ENCODE data around the gene HINT3.
A peak's percentile ranks its signal among the peaks of the same experiment; 100 is the strongest.
"Not testable (repeated sequence)": the region's sequence is repeated elsewhere in the genome, so short reads cannot be mapped to it uniquely, and the experiment has no call there.

HINT3 gene

DNA sequence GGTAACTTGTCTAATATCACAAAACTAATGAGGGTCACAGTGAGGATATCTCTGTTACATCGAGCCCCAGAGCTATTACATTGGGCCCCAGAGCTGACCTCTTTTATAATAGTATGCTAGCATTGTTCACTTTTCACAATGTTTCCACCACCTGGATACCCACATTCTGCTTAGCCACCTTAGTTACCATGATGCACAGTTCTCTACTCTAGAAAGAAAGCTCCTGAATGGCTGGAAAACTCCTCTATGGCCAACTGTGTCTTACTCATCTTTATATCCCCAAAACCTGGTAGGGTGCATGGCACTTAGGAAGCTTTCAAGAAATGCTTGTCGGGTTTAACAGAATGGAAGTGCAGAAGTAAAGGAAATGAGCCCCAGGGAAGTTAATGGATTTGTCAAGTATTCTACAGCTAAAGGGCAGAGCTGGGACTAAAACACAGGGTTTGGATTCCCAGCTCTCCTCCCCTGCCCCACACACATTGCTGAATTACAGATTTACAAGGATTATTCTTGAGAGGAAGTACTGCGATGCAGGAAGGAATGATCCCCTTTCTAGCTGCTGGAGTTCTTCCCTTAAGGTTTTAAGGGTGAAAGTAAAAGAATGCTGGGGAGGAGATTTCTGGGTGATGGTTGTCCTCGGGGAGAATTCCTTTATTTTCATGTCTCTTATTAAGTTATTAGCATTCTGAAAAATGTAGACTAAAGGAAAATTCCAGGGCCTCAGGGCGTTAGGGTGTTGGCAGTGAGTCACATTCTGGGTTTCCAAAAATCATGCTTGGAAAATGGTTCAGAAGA is 16.1 kb upstream of the HINT3 start:
- no peak for DNase-seq

GRCh38 chr6:125942672-125943527 is 13.7 kb upstream of the HINT3 start:
- DNase-seq, result no peak

DNA sequence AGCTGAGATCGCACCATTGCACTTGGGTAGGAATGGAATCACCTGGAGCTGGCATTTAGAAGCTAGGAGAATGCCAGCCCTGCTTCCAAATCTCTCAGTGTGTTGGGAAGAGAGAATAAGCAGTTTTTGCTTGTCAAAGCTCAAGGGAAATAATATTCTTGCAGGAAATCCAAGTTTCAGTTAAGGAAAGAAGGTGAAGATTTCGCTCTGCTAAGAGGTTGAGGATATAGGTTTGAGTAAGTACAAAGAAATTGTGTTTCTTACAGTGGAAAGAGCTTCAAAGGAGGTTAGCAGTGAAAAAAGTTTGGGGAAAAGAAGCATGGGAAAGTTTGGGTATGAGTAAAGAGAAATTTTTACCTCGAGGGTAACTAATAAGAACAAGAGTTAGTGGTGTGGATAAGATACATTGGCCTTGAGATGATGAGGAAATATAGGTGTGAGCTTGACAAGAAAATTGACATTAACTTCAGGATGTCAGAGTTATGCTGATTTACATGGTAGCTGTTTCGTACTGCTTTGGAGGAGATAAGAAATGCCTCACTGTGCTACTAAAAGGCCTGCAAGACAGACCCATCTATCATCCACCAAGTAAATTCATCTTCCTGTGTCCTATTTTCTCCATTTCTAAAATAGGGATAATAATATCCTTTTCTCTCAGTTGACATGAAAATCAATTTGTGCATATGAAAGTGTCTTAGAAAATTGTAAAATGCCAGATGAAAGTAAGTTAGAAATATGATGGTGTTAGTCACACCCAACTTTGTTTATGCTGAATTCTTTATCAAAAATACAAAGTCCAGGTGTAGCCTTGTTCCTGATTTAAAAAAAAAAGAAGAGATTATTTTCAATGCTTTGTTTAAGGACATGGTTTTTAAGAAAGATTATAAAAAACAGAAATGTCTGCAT is 12.8 kb upstream of the HINT3 start:
- no peak for DNase-seq

DNA sequence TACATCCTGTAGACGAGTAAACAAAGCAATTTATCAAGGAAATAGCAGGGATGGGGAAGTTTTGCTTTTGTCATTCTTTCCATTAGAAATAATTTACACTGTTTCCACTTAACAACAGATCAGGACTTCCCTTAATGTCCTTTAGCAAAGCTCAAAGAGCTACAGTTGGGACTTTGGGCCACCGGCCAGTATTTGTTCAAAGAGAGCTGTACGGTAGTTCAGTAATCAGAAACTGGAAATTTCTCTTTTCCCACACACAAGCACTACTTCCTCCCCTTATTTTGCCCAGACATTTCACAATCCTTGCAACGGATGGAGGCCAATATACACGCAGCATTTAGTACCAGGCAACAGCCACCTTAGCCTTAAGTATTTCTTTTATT is 12.1 kb upstream of the HINT3 start:
- no peak for DNase-seq

GRCh38 chr6:125944896-125945295 is 11.7 kb upstream of the HINT3 start:
- no peak for DNase-seq

GRCh38 chr6:125945378-125946141 is 11.0 kb upstream of the HINT3 start:
- no peak for DNase-seq

DNA sequence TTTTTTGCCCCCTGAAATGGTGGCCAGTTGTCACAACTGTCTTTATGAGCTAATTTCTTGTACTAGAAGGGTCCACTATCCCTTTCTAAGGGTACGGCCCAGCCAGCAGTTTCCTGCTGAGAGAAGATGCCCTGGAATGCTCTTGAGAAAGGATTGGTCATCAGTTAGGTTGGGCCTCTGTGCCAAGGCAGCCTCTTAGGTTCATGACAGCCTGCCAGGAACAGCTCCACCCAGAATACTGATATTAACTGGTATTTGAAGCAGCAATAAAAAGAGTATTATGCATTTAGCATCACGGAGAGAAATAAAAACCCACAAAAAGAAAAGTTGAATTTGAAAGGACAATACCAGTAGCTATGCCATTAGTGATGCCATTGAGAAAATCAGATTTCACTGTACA is 9.0 kb upstream of the HINT3 start:
- DNase-seq, result no peak

GRCh38 chr6:125948455-125948854 is 8.1 kb upstream of the HINT3 start:
- DNase-seq, result no peak

- no peak for DNase-seq
Observed at GRCh38 chr6:125949069-125949468, 7.5 kb upstream of the HINT3 start.

DNA sequence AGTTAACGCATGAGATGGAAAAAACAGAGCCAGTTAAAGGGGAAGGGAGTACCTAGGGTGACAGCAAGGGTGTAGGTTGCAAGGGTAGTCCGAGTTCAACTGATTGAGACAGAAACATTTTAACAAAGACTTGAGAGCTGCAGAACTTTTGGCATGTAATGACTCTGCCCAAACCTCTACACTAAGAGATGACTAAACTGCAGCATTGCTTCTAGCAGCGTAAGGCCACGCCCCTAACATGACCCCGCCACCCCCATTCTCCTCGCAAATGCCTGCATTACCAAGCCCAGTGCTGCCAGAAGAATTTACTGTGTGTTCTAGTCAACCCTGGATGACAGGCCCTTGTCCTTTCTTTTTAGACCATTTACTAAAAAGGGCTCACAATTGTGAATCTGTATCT is 6.3 kb upstream of the HINT3 start:
- no peak for DNase-seq

GRCh38 chr6:125950716-125951115 is 5.9 kb upstream of the HINT3 start:
- DNase-seq, result not testable (repeated sequence)

GRCh38 chr6:125951323-125951722 is 5.2 kb upstream of the HINT3 start:
- DNase-seq, result no peak

- DNase-seq, result no peak
Observed at GRCh38 chr6:125952764-125953501, 3.6 kb upstream of the HINT3 start.

- DNase-seq, result peak; percentile 15
Observed at GRCh38 chr6:125953502-125953875, 3.1 kb upstream of the HINT3 start.

DNA sequence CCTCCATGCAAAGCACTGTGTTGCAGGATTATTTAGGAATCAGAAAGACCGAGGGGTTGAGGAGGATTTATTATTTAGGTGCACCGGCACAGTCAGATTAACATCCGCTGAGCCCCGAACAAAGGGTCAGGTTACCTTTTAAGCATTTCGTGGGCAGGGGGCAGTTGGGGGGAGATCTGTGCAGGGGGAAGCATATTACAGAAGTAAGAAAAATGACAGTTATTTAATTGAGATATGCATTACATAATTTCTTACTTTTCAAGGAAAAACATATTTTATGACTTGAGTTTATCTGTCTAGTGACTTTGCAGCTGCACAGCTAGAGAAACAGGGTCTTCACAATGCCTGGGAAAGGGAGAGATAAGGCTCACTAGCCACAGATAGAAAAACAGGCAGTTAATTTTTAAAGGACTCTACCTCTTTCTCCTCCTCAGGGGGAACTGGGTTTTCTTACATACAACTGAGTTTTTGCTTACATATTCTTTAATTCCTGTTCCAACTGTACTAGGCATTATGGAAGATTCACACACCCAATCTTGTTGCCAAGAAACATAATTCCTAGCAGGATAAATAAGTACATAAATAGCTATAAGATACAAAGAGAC is 1.7 kb upstream of the HINT3 start:
- no peak for DNase-seq

- no peak for DNase-seq
Observed at GRCh38 chr6:125955973-125956372, 597 bp upstream of the HINT3 start.

GRCh38 chr6:125957391-125957693 is 772 bp downstream of the HINT3 start:
- DNase-seq, result no peak

DNA sequence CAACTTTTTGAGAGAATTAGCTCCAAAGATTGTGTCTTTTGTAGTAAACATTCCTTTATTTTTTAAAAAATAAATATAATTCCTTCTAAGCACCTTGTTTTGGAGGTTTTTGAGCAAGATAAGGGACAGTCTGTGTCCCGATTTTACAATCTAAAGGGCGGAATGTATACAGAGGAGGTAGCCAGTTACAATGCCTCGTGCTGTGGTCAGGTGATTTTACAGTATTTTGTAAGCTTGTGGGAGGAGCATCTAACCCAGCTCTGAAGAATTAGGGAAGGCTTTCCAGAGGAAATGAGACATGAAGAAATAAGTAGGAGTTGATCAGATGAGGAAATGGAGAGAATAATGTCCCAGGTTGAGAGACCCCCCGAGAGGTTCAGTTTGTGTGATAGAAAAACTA is 1.3 kb downstream of the HINT3 start:
- no peak for DNase-seq

- DNase-seq, result no peak
Observed at GRCh38 chr6:125959041-125959440, 2.5 kb downstream of the HINT3 start.

- DNase-seq, result no peak
Observed at GRCh38 chr6:125961117-125961516, 4.5 kb downstream of the HINT3 start.

GRCh38 chr6:125962900-125963497 is 6.4 kb downstream of the HINT3 start:
- DNase-seq, result no peak

All from NCI-H1105 (cell line).